Measurements from ENCODE around the gene FOXP4. TPM values are rescaled to one million over a fixed set of nuclear protein-coding genes. Genes with fewer than 3 reads are reported as not detected.

FOXP4 gene
- total and polyA plus RNA-seq, 2 experiments from 2014 or later = 1.1 to 3.9 TPM

- DNase-seq = no peak
- H3F3A ChIP-seq (ENCODE audit: insufficient read depth) = peaks cover 9% of the 10 kb centered on the region
- TF ChIP-seq EZH2phosphoT487 (IDR thresholded peaks at IDR 0.05; ENCODE audit: insufficient read depth, low read depth) (no peak), EZH2 (IDR thresholded peaks at IDR 0.05; ENCODE audit: insufficient read depth, poor library complexity, severe bottlenecking) (no peak)
- peaks cover 12% of the 10 kb centered on the region for H3K4me1 ChIP-seq (ENCODE audit: insufficient read depth)
- no peaks in the 10 kb centered on the region for H3K79me2 ChIP-seq (ENCODE audit: insufficient read depth)
- no peaks in the 10 kb centered on the region for H3K27me3 ChIP-seq (replicated peaks; ENCODE audit: insufficient read depth)
- no peaks in the 10 kb centered on the region for H4K20me1 ChIP-seq (ENCODE audit: insufficient read depth)
- no peak overlapping the region for H3K27ac ChIP-seq
- no peaks in the 10 kb centered on the region for H3K9me2 ChIP-seq (ENCODE audit: insufficient read depth)
- H3K9me3 ChIP-seq (ENCODE audit: low read depth) = no peaks in the 10 kb centered on the region
- no peak overlapping the region for H3K9ac ChIP-seq
- H3K4me3 ChIP-seq = no peak overlapping the region
- H2AFZ ChIP-seq = no peak overlapping the region
- no peak overlapping the region for H3K4me2 ChIP-seq (ENCODE audit: unreplicated experiment)
- H3K36me3 ChIP-seq (ENCODE audit: low read depth) = no peaks in the 10 kb centered on the region
- 93 to 94% methylated on average over 26 to 39 of the region's 39 CpGs for WGBS, 2 experiments (ENCODE audit: low coverage in 1 of 2, low lambda C conversion rate in 2 of 2, missing lambda C conversion rate in 2 of 2)
- in situ Hi-C loops (cut with MboI) = loop anchor here (25.0 kb wide), 1 partner anchor 178 kb away; no protein-coding TSS in a partner anchor
Observed at GRCh38 chr6:41589636-41590622, 43.7 kb downstream of the FOXP4 start.

- no peaks in the 10 kb centered on the region for H3K9me2 ChIP-seq (ENCODE audit: insufficient read depth)
- H3K9ac ChIP-seq = no peak overlapping the region
- WGBS, 2 experiments (ENCODE audit: low coverage in 1 of 2, low lambda C conversion rate in 2 of 2, missing lambda C conversion rate in 2 of 2) = 83 to 89% methylated on average over 6 of the region's 6 CpGs
- no peak overlapping the region for H2AFZ ChIP-seq
- DNase-seq = no peak
- no peak overlapping the region for H3K4me3 ChIP-seq
- no peaks in the 10 kb centered on the region for H4K20me1 ChIP-seq (ENCODE audit: insufficient read depth)
- H3K27me3 ChIP-seq (replicated peaks; ENCODE audit: insufficient read depth) = no peaks in the 10 kb centered on the region
- no peaks in the 10 kb centered on the region for H3K79me2 ChIP-seq (ENCODE audit: insufficient read depth)
- in situ Hi-C loops (cut with MboI) = loop anchor here (25.0 kb wide), 1 partner anchor 179 kb away; no protein-coding TSS in a partner anchor
- H3K9me3 ChIP-seq (ENCODE audit: low read depth) = no peaks in the 10 kb centered on the region
- peaks cover 9% of the 10 kb centered on the region for H3F3A ChIP-seq (ENCODE audit: insufficient read depth)
- no peak overlapping the region for H3K4me2 ChIP-seq (ENCODE audit: unreplicated experiment)
- no peak overlapping the region for H3K27ac ChIP-seq
- H3K4me1 ChIP-seq (ENCODE audit: insufficient read depth) = peaks cover 12% of the 10 kb centered on the region
- H3K36me3 ChIP-seq (ENCODE audit: low read depth) = no peaks in the 10 kb centered on the region
- TF ChIP-seq EZH2 (IDR thresholded peaks at IDR 0.05; ENCODE audit: insufficient read depth, poor library complexity, severe bottlenecking) (no peak), EZH2phosphoT487 (IDR thresholded peaks at IDR 0.05; ENCODE audit: insufficient read depth, low read depth) (no peak)
Observed at GRCh38 chr6:41591122-41591521, 44.9 kb downstream of the FOXP4 start.

- H2AFZ ChIP-seq = no peak overlapping the region
- 4 to 10% methylated on average over 5 to 7 of the region's 7 CpGs for WGBS, 2 experiments (ENCODE audit: low coverage in 1 of 2, low lambda C conversion rate in 2 of 2, missing lambda C conversion rate in 2 of 2)
- in situ Hi-C loops (cut with MboI) = loop anchor here (25.0 kb wide), 1 partner anchor 180 kb away; no protein-coding TSS in a partner anchor
Observed at GRCh38 chr6:41591859-41592502, 45.8 kb downstream of the FOXP4 start.

GRCh38 chr6:41593406-41593805, 47.2 kb downstream of the FOXP4 start:
- Histone ChIP-seq H3K36me3 (ENCODE audit: low read depth) (no peaks in the 10 kb centered on the region), H3K9me2 (ENCODE audit: insufficient read depth) (no peaks in the 10 kb centered on the region), H3K27me3 (replicated peaks; ENCODE audit: insufficient read depth) (no peaks in the 10 kb centered on the region), H3K4me3 (no peak overlapping the region), H4K20me1 (ENCODE audit: insufficient read depth) (no peaks in the 10 kb centered on the region), H3K9ac (no peak overlapping the region), H3K4me1 (ENCODE audit: insufficient read depth) (peaks cover 12% of the 10 kb centered on the region), H2AFZ (no peak overlapping the region), H3K9me3 (ENCODE audit: low read depth) (no peaks in the 10 kb centered on the region), H3F3A (ENCODE audit: insufficient read depth) (peaks cover 9% of the 10 kb centered on the region), H3K27ac (no peak overlapping the region), H3K79me2 (ENCODE audit: insufficient read depth) (no peaks in the 10 kb centered on the region), H3K4me2 (ENCODE audit: unreplicated experiment) (no peak overlapping the region)
- 96% methylated on average over 24 of the region's 24 CpGs for WGBS, 2 experiments (ENCODE audit: low coverage in 1 of 2, low lambda C conversion rate in 2 of 2, missing lambda C conversion rate in 2 of 2)
- no peak for TF ChIP-seq EZH2 (IDR thresholded peaks at IDR 0.05; ENCODE audit: insufficient read depth, poor library complexity, severe bottlenecking)
- TF ChIP-seq EZH2phosphoT487 (IDR thresholded peaks at IDR 0.05; ENCODE audit: insufficient read depth, low read depth) = no peak
- no peak for DNase-seq
- in situ Hi-C loops (cut with MboI) = loop anchor here (25.0 kb wide), 1 partner anchor 181 kb away; no protein-coding TSS in a partner anchor

More at GRCh38 chr6:41591859-41592502, 45.8 kb downstream of the FOXP4 start:
- Histone ChIP-seq H3K79me2 (ENCODE audit: insufficient read depth) (no peaks in the 10 kb centered on the region), H3K9me2 (ENCODE audit: insufficient read depth) (no peaks in the 10 kb centered on the region), H3F3A (ENCODE audit: insufficient read depth) (peaks cover 9% of the 10 kb centered on the region), H3K4me3 (no peak overlapping the region), H3K36me3 (ENCODE audit: low read depth) (no peaks in the 10 kb centered on the region), H3K27ac (no peak overlapping the region), H3K9ac (no peak overlapping the region), H4K20me1 (ENCODE audit: insufficient read depth) (no peaks in the 10 kb centered on the region), H3K9me3 (ENCODE audit: low read depth) (no peaks in the 10 kb centered on the region), H3K27me3 (replicated peaks; ENCODE audit: insufficient read depth) (no peaks in the 10 kb centered on the region), H3K4me2 (ENCODE audit: unreplicated experiment) (no peak overlapping the region), H3K4me1 (ENCODE audit: insufficient read depth) (peaks cover 12% of the 10 kb centered on the region)
- TF ChIP-seq EZH2phosphoT487 (IDR thresholded peaks at IDR 0.05; ENCODE audit: insufficient read depth, low read depth) (no peak), EZH2 (IDR thresholded peaks at IDR 0.05; ENCODE audit: insufficient read depth, poor library complexity, severe bottlenecking) (no peak)
- peak; percentile 55 for DNase-seq
